GM12874 (cell line): Measurements from ENCODE around the gene AANAT.
A peak's percentile ranks its signal among the peaks of the same experiment; 100 is the strongest.

ENCODE experiments used
- CTCF ChIP-seq: IDR thresholded peaks from 2 replicates; pipeline ENCODE4 v1.5.1; 2011; ENCODE audit warnings: low read depth, mild to moderate bottlenecking, control low read depth, low read length, moderate library complexity; ENCODE audit not compliant: insufficient read depth

The AANAT gene

GRCh38 chr17:76471498-76472257, 4.3 kb downstream of the AANAT start:
- TF ChIP-seq CTCF = no peak

GRCh38 chr17:76472258-76472645, 4.8 kb downstream of the AANAT start:
- no peak for TF ChIP-seq CTCF

GRCh38 chr17:76472726-76473125, 5.3 kb downstream of the AANAT start:
- no peak for TF ChIP-seq CTCF

- peak; percentile 49 for TF ChIP-seq CTCF
These were observed 6.2 kb downstream of the AANAT start for GRCh38 chr17:76473541-76473985.

- no peak for TF ChIP-seq CTCF
These were observed 6.8 kb downstream of the AANAT start for GRCh38 chr17:76474238-76474637.

- no peak for TF ChIP-seq CTCF
These were observed 7.5 kb downstream of the AANAT start for GRCh38 chr17:76474894-76475293.

GRCh38 chr17:76475302-76475701, 7.9 kb downstream of the AANAT start:
- TF ChIP-seq CTCF = no peak

- TF ChIP-seq CTCF = no peak
These were observed 9.3 kb downstream of the AANAT start for GRCh38 chr17:76476736-76477135.
